Body of pancreas (tissue), 4 donors: ENCODE results near the gene SLC52A3.

Source experiments
- CTCF ChIP-seq, 7 experiments: fragments of 450-650 bp in 4 of 7; fragments of 200-600 bp in 3 of 7; sonication (generic) in 3 of 7; IDR thresholded peaks; one replicate each; pipeline ENCODE4 v1.5.1; 2016 to 2019; ENCODE audit warnings: antibody characterized with exemption in 7 of 7
- POLR2A ChIP-seq, 3 donors: fragments of 450-650 bp; IDR thresholded peaks; one replicate each; pipeline ENCODE4 v1.6.1; 2016; ENCODE audit warnings: antibody characterized with exemption in 3 of 3, mild to moderate bottlenecking in 2 of 3

GRCh38 chr20:753897-754635, 14.2 kb downstream of the SLC52A3 start:
- TF ChIP-seq CTCF (IDR thresholded peaks at IDR 0.05) (no peak), POLR2A (IDR thresholded peaks at IDR 0.05) (no peak)
